GM19455 (cell line): ENCODE measurements around the gene RBPMS2.
A peak's percentile ranks its signal among the peaks of the same experiment; 100 is the strongest.

Source experiments
- ATAC-seq: cut with Tn5 transposase; IDR thresholded peaks from one replicate; pipeline ENCODE4 v1.9.1; 2021; ENCODE audit not compliant: unreplicated experiment

RBPMS2 gene

GRCh38 chr15:64731805-64732151, 43.6 kb downstream of the RBPMS2 start:
- no peak for ATAC-seq

GRCh38 chr15:64731012-64731804, 44.2 kb downstream of the RBPMS2 start:
- ATAC-seq, result no peak

- no peak for ATAC-seq
Measured at GRCh38 chr15:64730151-64730550, 45.2 kb downstream of the RBPMS2 start.

GRCh38 chr15:64720188-64720587, 55.2 kb downstream of the RBPMS2 start:
- ATAC-seq, result no peak

GRCh38 chr15:64717735-64718495, 57.5 kb downstream of the RBPMS2 start:
- no peak for ATAC-seq

- no peak for ATAC-seq
Measured at GRCh38 chr15:64717130-64717529, 58.3 kb downstream of the RBPMS2 start.

GRCh38 chr15:64716452-64716851, 58.9 kb downstream of the RBPMS2 start:
- no peak for ATAC-seq

- no peak for ATAC-seq
Measured at GRCh38 chr15:64713592-64713991, 61.8 kb downstream of the RBPMS2 start.

GRCh38 chr15:64712353-64712752, 63.0 kb downstream of the RBPMS2 start:
- no peak for ATAC-seq

- no peak for ATAC-seq
Measured at GRCh38 chr15:64710676-64711428, 64.5 kb downstream of the RBPMS2 start.

GRCh38 chr15:64706011-64706911, 69.1 kb downstream of the RBPMS2 start:
- ATAC-seq, result no peak

- no peak for ATAC-seq
Measured at GRCh38 chr15:64705006-64705405, 70.4 kb downstream of the RBPMS2 start.

GRCh38 chr15:64703632-64703959, 71.8 kb downstream of the RBPMS2 start:
- ATAC-seq, result no peak

- peak; percentile 78 for ATAC-seq
Measured at GRCh38 chr15:64702816-64703631, 72.4 kb downstream of the RBPMS2 start.

GRCh38 chr15:64701482-64702184, 73.8 kb downstream of the RBPMS2 start:
- ATAC-seq, result no peak

GRCh38 chr15:64701051-64701450, 74.3 kb downstream of the RBPMS2 start:
- no peak for ATAC-seq

GRCh38 chr15:64699751-64700388, 75.5 kb downstream of the RBPMS2 start:
- no peak for ATAC-seq

GRCh38 chr15:64698823-64699222, 76.6 kb downstream of the RBPMS2 start:
- no peak for ATAC-seq

GRCh38 chr15:64697911-64698369, 77.4 kb downstream of the RBPMS2 start:
- no peak for ATAC-seq
